ENCODE measurements around the gene TAX1BP3. TPM values are rescaled to one million over a fixed set of nuclear protein-coding genes. Genes with fewer than 3 reads are reported as not detected.

The TAX1BP3 gene
- total and polyA plus RNA-seq, 2 of the 13 experiments (the other 11 are each of a cell fraction or from before 2014, with no cell fraction given): 16.7 to 45.1 TPM

DNA sequence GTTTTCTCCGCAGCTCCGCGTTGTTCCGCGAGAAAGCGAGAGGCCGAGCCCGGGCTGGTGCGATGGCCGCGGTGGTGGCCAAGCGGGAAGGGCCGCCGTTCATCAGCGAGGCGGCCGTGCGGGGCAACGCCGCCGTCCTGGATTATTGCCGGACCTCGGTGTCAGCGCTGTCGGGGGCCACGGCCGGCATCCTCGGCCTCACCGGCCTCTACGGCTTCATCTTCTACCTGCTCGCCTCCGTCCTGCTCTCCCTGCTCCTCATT is 638 bp upstream of the TAX1BP3 start:
- H3K27me3 ChIP-seq (ENCODE audit: control insufficient read depth in 1 of 2, insufficient read depth in 2 of 2, low read length in 2 of 2): no peaks in the 10 kb centered on the region; a peak in 1 of 5 replicates
- peak overlapping the region; percentile 89 to 97 (median 95) for H3K4me3 ChIP-seq (replicated peaks in 1 of 3; ENCODE audit: insufficient read depth in 1 of 3, low read depth in 2 of 3, low read length in 3 of 3)
- FAIRE-seq: no peak
- H3K4me2 ChIP-seq (ENCODE audit: low read depth, low read length): peak overlapping the region; percentile 90
- ChIA-PET POLR2A (interaction anchor here (0.8 to 3.6 kb wide), 3 partner anchors 9 to 126 kb away, joined by 3 to 74 read pairs (median 8); partner anchors contain the start of genes CTNS and SHPK), CTCF (ENCODE audit: low intra/inter-chr PET ratio, low total read pairs) (no interaction called here)
- in situ Hi-C loops (cut with HindIII; ENCODE audit: extremely low pct_ligation_motif_present, low pct_unique_long_range_greater_than_20kb) (loop anchor here (10.0 kb wide), 1 partner anchor 624 kb away; no protein-coding TSS in a partner anchor), intact Hi-C loops (cut with micrococcal nuclease; ENCODE audit: unreplicated experiment) (no loop called here)
- no peak for ATAC-seq
- H3K4me1 ChIP-seq (ENCODE audit: insufficient read depth, low read length): peaks cover 44% of the 10 kb centered on the region
- TSS peak; percentile 90 for BruUV-seq (replicated peaks)
- peaks cover 4% of the 10 kb centered on the region; the same call in 1 of the 2 replicates for H4K20me1 ChIP-seq (ENCODE audit: insufficient read depth, low read length)
- peaks cover 0 to 8% of the 10 kb centered on the region in 2 experiments; a peak in 3 of 5 replicates for H3K36me3 ChIP-seq (replicated peaks in 1 of 2; ENCODE audit: control insufficient read depth in 1 of 2, insufficient read depth in 2 of 2, low read length in 2 of 2)
- H3K9me3 ChIP-seq (ENCODE audit: low read length): no peaks in the 10 kb centered on the region
- H2AFZ ChIP-seq (ENCODE audit: low read length): no peak overlapping the region
- WGBS (ENCODE audit: low lambda C conversion rate): 1% methylated on average over 10 of the region's 32 CpGs
- peak overlapping the region; percentile 94 for H3K9ac ChIP-seq (ENCODE audit: insufficient read depth, low read depth, low read length)
- peaks cover 24% of the 10 kb centered on the region for H3K79me2 ChIP-seq (ENCODE audit: insufficient read depth, low read length)
- H3K27ac ChIP-seq (ENCODE audit: extremely low read length, insufficient read depth, low read length): peak overlapping the region; percentile 79
- DNase-seq (ENCODE audit: low spot score): no peak
- 0 out of 2 replicates have a peak, but pooled peaks have one; percentile 15 for TF ChIP-seq JUN (CRISPR knock-in tag; IDR thresholded peaks at IDR 0.05)
- TF ChIP-seq ZNF274 (CRISPR knock-in tag; IDR thresholded peaks at IDR 0.05): 0 out of 2 replicates have a peak, but pooled peaks have one; percentile 10
- no peak for TF ChIP-seq MAFK (conservative IDR thresholded peaks at IDR 0.05 in 1 of 2, IDR thresholded peaks at IDR 0.05 in 1 of 2; ENCODE audit: low read length in 2 of 2)
- TF ChIP-seq ZSCAN5A (CRISPR knock-in tag; IDR thresholded peaks at IDR 0.05; ENCODE audit: borderline replicate concordance): 0 out of 2 replicates have a peak, but pooled peaks have one; percentile 4
- TF ChIP-seq ZBTB3 (CRISPR knock-in tag; IDR thresholded peaks at IDR 0.05; ENCODE audit: borderline replicate concordance, low read depth): no peak
- TF ChIP-seq NRL (CRISPR knock-in tag; IDR thresholded peaks at IDR 0.05; ENCODE audit: borderline replicate concordance): peak; percentile 6; the same call in 1 of the 2 replicates
- no peak for TF ChIP-seq CBX2 (IDR thresholded peaks at IDR 0.05; ENCODE audit: low read depth, low read length)
- no peak for TF ChIP-seq CBX2 (CRISPR knock-in tag; IDR thresholded peaks at IDR 0.05; ENCODE audit: low read depth)
- 0 out of 2 replicates have a peak, but pooled peaks have one; percentile 14 for TF ChIP-seq ZNF83 (CRISPR knock-in tag; IDR thresholded peaks at IDR 0.05; ENCODE audit: borderline replicate concordance)
- TF ChIP-seq, protein P1, sequence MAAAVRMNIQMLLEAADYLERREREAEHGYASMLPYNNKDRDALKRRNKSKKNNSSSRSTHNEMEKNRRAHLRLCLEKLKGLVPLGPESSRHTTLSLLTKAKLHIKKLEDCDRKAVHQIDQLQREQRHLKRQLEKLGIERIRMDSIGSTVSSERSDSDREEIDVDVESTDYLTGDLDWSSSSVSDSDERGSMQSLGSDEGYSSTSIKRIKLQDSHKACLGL (CRISPR knock-in tag; IDR thresholded peaks at IDR 0.05): 0 out of 2 replicates have a peak, but pooled peaks have one; percentile 39
- TF ChIP-seq, protein P2, sequence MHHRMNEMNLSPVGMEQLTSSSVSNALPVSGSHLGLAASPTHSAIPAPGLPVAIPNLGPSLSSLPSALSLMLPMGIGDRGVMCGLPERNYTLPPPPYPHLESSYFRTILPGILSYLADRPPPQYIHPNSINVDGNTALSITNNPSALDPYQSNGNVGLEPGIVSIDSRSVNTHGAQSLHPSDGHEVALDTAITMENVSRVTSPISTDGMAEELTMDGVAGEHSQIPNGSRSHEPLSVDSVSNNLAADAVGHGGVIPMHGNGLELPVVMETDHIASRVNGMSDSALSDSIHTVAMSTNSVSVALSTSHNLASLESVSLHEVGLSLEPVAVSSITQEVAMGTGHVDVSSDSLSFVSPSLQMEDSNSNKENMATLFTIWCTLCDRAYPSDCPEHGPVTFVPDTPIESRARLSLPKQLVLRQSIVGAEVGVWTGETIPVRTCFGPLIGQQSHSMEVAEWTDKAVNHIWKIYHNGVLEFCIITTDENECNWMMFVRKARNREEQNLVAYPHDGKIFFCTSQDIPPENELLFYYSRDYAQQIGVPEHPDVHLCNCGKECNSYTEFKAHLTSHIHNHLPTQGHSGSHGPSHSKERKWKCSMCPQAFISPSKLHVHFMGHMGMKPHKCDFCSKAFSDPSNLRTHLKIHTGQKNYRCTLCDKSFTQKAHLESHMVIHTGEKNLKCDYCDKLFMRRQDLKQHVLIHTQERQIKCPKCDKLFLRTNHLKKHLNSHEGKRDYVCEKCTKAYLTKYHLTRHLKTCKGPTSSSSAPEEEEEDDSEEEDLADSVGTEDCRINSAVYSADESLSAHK (CRISPR knock-in tag; IDR thresholded peaks at IDR 0.05; ENCODE audit: borderline replicate concordance): 0 out of 2 replicates have a peak, but pooled peaks have one; percentile 6
- TF ChIP-seq, protein P3, sequence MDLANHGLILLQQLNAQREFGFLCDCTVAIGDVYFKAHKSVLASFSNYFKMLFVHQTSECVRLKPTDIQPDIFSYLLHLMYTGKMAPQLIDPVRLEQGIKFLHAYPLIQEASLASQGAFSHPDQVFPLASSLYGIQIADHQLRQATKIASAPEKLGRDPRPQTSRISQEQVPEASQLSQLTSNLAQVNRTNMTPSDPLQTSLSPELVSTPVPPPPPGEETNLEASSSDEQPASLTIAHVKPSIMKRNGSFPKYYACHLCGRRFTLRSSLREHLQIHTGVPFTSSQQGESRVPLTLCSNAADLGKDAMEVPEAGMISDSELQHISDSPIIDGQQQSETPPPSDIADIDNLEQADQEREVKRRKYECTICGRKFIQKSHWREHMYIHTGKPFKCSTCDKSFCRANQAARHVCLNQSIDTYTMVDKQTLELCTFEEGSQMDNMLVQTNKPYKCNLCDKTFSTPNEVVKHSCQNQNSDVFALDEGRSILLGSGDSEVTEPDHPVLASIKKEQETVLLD (CRISPR knock-in tag; IDR thresholded peaks at IDR 0.05; ENCODE audit: low read depth): no peak
- 0 out of 2 replicates have a peak, but pooled peaks have one; percentile 11 for TF ChIP-seq ZBTB44 (CRISPR knock-in tag; IDR thresholded peaks at IDR 0.05)
- TF ChIP-seq, protein P4, sequence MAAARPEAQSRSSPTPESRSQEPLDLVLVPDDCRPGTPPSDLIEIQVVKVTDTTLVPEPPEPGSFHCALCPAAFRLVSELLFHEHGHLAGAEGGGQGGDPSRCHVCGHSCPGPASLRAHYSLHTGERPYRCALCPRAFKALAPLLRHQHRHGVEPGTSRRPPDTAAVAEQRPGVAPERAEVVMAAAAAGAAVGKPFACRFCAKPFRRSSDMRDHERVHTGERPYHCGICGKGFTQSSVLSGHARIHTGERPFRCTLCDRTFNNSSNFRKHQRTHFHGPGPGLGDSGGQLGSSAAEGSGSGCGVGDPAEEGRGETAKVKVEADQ (CRISPR knock-in tag; IDR thresholded peaks at IDR 0.05; ENCODE audit: borderline replicate concordance): peak; percentile 42; the same call in 1 of the 2 replicates
